ENCODE measurements around the gene GLYR1. TPM values are rescaled to one million over a fixed set of nuclear protein-coding genes. Genes with fewer than 3 reads are reported as not detected.

The GLYR1 gene
- polyA plus RNA-seq, 1 donor (not counting 4 experiments of a cell fraction or from before 2014, with no cell fraction given) = 42.6 TPM

DNA sequence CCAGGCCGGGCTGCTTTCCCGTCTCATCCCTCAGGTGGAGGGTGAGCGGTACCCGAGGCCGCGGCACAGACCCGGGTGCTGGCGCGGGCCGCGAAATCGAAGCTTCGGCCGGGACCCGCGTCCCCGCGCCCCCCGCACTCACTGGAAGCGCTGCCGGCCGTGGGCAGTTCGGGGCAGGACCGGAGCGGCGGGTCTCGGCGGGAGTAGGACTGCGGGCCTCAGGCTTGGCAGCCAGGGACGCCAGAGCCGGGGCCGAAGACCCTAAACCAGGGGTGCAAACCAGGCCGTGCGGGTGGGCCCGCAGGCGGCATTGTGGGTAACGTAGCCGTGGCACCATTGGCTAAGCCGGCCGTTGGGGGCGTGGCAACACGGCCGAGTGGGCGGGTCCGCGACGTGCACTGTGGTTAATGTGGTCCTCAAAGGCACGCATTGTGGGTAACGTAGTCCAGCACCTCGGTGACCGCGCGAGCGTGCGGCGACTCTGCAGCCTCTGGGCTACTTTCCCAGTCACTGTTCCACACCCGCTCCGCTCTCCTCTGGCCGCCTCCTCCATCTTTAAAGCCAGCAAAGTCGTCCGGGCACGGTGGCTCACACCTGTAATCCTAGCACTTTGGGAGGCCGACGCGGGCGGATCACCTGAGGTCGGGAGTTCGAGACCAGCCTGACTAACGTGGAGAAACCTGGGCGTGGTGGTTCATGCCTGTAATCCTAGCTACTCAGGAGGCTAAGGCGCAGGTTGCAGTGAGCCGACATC, 80.0 kb downstream of the GLYR1 start, which contains the start of gene ZNF500:
ZNF500 (minus strand) TSS at position 288 of the 754 bp plus-strand sequence. CDS start 1,184 bp downstream, outside the sequence.
- Histone ChIP-seq H2AFZ (ENCODE audit: control insufficient read depth, low read length) (peak within 1 kb of the TSS; percentile 82), H3K27ac (ENCODE audit: control insufficient read depth, insufficient read depth, low read length) (peak within 1 kb of the TSS; percentile 96), H3K4me1 (ENCODE audit: control insufficient read depth, extremely low read depth, insufficient read depth, low read length) (peaks cover 13% of the 10 kb centered on the region), H3K27me3 (ENCODE audit: control insufficient read depth, extremely low read depth, insufficient read depth, low read length) (no peaks in the 10 kb centered on the region), H3K4me2 (ENCODE audit: control insufficient read depth, extremely low read depth, insufficient read depth, low read depth, low read length) (peak within 1 kb of the TSS; percentile 97), H3K9ac (ENCODE audit: control insufficient read depth, extremely low read depth, insufficient read depth, low read length) (peak within 1 kb of the TSS; percentile 90), H3K36me3 (ENCODE audit: control insufficient read depth in 2 of 2, extremely low read depth in 1 of 2, insufficient read depth in 2 of 2, low read length in 2 of 2) (peaks cover 11 to 15% of the 10 kb centered on the region in 2 experiments), H3K4me3 (ENCODE audit: control insufficient read depth in 2 of 3, extremely low read depth in 1 of 3, insufficient read depth in 2 of 3, low read depth in 1 of 3, low read length in 3 of 3) (peak within 1 kb of the TSS; percentile 92 to 93 (median 92)), H3K79me2 (ENCODE audit: control insufficient read depth, insufficient read depth, low read length) (peaks cover 21% of the 10 kb centered on the region), H4K20me1 (ENCODE audit: control insufficient read depth, extremely low read depth, insufficient read depth, low read length) (no peaks in the 10 kb centered on the region), H3K9me3 (ENCODE audit: control insufficient read depth, low read depth, low read length) (no peaks in the 10 kb centered on the region), H3K9me1 (ENCODE audit: control insufficient read depth, extremely low read depth, insufficient read depth, low read length) (no peaks in the 10 kb centered on the region)
- no peak for TF ChIP-seq EZH2 (IDR thresholded peaks at IDR 0.05; ENCODE audit: low read length)
- TF ChIP-seq CTCF (optimal IDR thresholded peaks at IDR 0.05 in 1 of 3, IDR thresholded peaks at IDR 0.05 in 1 of 3, conservative IDR thresholded peaks at IDR 0.05 in 1 of 3; ENCODE audit: extremely low read depth in 1 of 3, insufficient read depth in 2 of 3, low read length in 3 of 3) = no peak
- FAIRE-seq (peak; percentile 76), DNase-seq (ENCODE audit: low read depth, low spot score) (peak; percentile 68)
- dilution Hi-C loops (cut with MboI; ENCODE audit: extremely low pct_ligation_motif_present, low sequenced_read_pairs) = no loop called here

DNA sequence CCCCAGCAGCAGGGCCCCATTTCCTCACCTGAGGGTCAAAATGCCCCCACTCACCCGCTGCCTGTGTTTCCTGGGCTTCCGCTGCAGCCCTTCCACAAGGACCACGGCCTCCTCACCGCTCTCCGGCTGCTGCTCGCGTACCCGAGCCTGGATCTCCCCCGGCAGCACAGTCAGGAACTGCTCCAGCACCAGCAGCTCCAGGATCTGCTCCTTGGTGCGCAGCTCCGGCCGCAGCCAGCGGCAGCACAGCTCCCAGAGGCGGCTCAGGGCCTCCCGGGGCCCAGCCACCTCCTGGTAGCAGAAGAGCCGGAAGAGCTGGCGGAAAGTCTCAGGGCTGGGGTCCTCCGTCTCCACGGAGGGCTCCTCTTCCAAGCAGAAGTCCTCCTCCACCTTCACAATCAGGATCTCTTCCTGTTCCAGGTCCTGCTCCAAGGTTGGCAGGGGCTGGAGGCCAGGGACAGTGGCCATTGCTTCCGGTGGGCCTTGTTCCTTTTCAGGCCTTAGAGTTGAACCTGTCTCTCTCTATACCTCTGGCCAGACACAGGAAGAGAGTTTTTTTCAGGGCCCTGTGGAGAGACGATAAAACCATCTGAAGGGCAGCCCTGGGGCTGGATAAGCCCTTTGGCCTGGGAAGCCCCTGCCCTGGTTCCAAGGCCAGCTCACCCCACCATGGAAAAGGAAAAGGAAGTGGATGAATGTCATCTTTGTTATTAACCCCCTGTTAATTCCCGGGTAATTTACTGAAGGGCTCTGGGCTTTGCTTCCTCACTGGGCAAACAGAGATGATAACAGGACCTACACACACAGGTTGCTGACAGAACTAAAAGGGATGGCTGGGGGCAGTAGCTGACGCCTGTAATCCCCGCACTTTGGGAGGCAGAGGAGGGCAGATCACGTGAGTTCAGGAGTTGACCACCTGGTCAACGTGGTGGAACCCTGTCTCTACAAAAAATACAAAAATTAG, 81.3 kb downstream of the GLYR1 start:
- peak overlapping the region; percentile 88 for H3K9ac ChIP-seq (ENCODE audit: control insufficient read depth, extremely low read depth, insufficient read depth, low read length)
- H3K4me2 ChIP-seq (ENCODE audit: control insufficient read depth, extremely low read depth, insufficient read depth, low read depth, low read length) = peak overlapping the region; percentile 92
- peaks cover 13% of the 10 kb centered on the region for H3K4me1 ChIP-seq (ENCODE audit: control insufficient read depth, extremely low read depth, insufficient read depth, low read length)
- TF ChIP-seq EZH2 (IDR thresholded peaks at IDR 0.05; ENCODE audit: low read length) (no peak), CTCF (optimal IDR thresholded peaks at IDR 0.05 in 1 of 3, IDR thresholded peaks at IDR 0.05 in 1 of 3, conservative IDR thresholded peaks at IDR 0.05 in 1 of 3; ENCODE audit: extremely low read depth in 1 of 3, insufficient read depth in 2 of 3, low read length in 3 of 3) (no peak)
- no peaks in the 10 kb centered on the region for H4K20me1 ChIP-seq (ENCODE audit: control insufficient read depth, extremely low read depth, insufficient read depth, low read length)
- H3K27me3 ChIP-seq (ENCODE audit: control insufficient read depth, extremely low read depth, insufficient read depth, low read length) = no peaks in the 10 kb centered on the region
- no peak for DNase-seq (ENCODE audit: low read depth, low spot score)
- peaks cover 21% of the 10 kb centered on the region for H3K79me2 ChIP-seq (ENCODE audit: control insufficient read depth, insufficient read depth, low read length)
- H2AFZ ChIP-seq (ENCODE audit: control insufficient read depth, low read length) = no peak overlapping the region
- H3K36me3 ChIP-seq (ENCODE audit: control insufficient read depth in 2 of 2, extremely low read depth in 1 of 2, insufficient read depth in 2 of 2, low read length in 2 of 2) = peaks cover 13 to 22% of the 10 kb centered on the region in 2 experiments
- peak overlapping the region; percentile 75 for H3K27ac ChIP-seq (ENCODE audit: control insufficient read depth, insufficient read depth, low read length)
- H3K9me1 ChIP-seq (ENCODE audit: control insufficient read depth, extremely low read depth, insufficient read depth, low read length) = no peaks in the 10 kb centered on the region
- peak overlapping the region; percentile 88 to 93 (median 92) for H3K4me3 ChIP-seq (ENCODE audit: control insufficient read depth in 2 of 3, extremely low read depth in 1 of 3, insufficient read depth in 2 of 3, low read depth in 1 of 3, low read length in 3 of 3)
- dilution Hi-C loops (cut with MboI; ENCODE audit: extremely low pct_ligation_motif_present, low sequenced_read_pairs) = no loop called here
- no peaks in the 10 kb centered on the region for H3K9me3 ChIP-seq (ENCODE audit: control insufficient read depth, low read depth, low read length)
- FAIRE-seq = no peak
